NCI-H748 (cell line): Measurements from ENCODE around the gene GTF3A.
"Not testable (repeated sequence)": the region's sequence is repeated elsewhere in the genome, so short reads cannot be mapped to it uniquely, and the experiment has no call there.

Experiments used
- DNase-seq: peaks from one replicate; lab custom pipeline; 2025; ENCODE audit not compliant: unreplicated experiment; lab: John Stamatoyannopoulos, UW

Gene GTF3A

GRCh38 chr13:27424246-27425157, at the start of gene GTF3A:
TSS of gene GTF3A (plus strand) at chr13:27424619.
- peak; percentile 96 for DNase-seq

DNA sequence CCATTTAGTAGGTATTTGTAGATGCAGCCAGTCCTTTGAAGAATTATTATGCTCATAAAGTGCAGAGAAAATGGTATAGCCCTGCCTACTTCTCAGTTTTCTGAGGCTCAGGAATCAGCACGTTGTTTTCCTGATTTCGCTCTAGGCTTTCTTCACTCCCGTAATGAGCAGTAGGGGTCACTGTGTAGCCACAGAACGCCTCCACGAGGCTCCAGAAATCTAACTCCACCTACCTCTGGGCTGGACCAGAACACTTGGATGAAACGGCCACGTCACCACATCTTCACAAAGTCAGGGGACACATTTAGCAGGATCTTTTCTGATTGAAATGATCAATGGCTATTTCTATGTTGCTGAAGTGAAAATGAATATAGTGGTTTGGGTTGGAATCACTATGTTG, 49.8 kb upstream of the GTF3A start:
- peak; percentile 95 for DNase-seq

DNA sequence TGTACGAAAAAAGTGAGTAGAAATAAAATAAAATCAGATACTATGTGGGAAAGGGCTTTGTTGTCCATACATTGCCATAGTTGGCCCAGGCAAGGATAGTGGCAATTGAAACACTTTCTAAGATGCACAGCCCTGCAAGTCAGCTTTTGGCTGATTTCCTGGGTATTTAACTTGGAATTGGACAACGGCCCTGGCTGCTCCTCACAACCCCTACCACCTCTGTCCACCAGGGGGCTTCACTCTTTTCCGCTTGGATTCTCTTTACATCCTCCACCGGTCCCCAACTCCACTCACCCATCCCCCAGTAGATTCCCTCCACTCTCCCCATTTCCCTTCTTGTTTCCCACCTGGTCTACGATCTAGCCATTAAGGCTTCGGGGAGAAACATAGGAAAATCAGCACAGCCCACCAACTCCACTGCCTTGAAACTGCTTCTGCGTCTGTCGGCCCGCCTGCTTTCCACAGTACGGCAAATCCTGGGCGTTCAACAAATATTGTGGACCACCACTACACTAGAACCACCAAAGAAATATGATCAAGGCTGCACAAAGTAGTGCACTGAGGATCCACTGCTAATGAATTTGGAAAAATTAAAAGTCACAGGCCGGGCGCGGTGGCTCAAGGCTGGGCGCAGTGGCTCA, 48.6 kb upstream of the GTF3A start:
- peak; percentile 79 for DNase-seq

- DNase-seq: no peak
These were observed 45.3 kb upstream of the GTF3A start for GRCh38 chr13:27379126-27379525.

- DNase-seq: peak; percentile 91
These were observed 44.5 kb upstream of the GTF3A start for GRCh38 chr13:27379694-27380641.

- DNase-seq: no peak
These were observed 42.8 kb upstream of the GTF3A start for GRCh38 chr13:27381601-27382000.

- DNase-seq: no peak
These were observed 41.1 kb upstream of the GTF3A start for GRCh38 chr13:27383104-27383921.

DNA sequence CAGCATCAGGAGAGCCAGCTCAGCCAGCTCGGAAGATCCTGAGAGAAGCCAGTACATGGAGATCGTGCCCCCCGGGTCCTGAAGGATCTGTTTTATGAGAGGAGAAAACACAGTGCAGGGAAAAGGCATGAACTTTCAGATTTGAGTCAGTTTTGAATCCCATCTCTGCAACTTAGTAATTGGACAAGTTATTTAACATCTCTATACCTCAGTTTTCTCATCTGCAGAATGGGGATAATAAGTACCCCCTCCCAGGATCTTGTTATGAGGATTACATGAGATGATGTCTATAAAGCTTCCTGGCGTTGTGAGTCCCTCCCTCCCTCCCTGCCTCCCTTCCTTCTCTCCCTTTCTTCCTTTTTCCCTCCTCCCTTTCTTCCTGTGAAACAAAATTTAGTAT, 40.1 kb upstream of the GTF3A start:
- no peak for DNase-seq

GRCh38 chr13:27388241-27388640, 36.2 kb upstream of the GTF3A start:
- no peak for DNase-seq

- no peak for DNase-seq
These were observed 34.5 kb upstream of the GTF3A start for GRCh38 chr13:27389891-27390290.

GRCh38 chr13:27391471-27391870, 32.9 kb upstream of the GTF3A start:
- DNase-seq: no peak

DNA sequence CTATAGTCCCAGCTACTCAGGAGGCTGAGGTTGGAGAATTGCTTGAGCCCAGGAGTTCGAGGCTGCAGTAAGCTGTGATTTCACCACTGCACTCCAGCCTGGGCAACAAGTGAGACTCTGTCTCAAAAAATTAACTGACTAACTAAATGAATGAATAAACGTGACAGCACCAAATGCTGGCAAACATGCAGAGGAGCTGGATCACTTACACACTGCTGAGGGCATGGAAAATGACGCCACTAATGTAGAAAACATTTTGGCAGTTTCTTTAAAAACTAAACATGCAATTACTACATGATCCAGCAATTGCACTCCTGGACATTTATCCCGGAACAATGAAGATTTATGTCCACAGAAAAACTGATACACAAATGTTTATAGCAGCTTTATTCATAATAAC, 31.3 kb upstream of the GTF3A start:
- no peak for DNase-seq

DNA sequence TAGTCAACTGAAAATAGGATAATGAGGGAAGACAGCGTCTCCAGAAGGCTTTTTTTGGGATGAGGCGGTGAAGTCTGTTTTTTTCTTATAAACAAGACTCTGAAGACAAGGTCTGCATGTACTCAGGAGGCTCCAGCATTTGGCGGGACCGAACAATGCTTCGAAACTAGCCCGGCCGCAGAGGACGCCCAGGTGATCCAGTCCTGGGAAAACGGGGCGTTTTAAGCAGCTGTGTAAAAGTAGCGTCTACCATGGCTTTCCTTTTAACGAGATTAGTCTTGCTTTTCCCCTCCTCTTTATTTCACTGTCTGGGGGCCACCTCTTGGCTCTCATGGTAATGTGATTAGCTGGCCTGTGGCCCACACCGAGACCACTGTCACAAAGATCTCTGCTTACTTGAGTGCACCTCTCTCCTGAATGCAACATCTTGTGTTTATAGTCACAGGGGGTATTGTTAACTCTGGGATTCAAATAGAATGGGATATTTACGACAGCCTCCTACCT, 29.4 kb upstream of the GTF3A start:
- no peak for DNase-seq

DNA sequence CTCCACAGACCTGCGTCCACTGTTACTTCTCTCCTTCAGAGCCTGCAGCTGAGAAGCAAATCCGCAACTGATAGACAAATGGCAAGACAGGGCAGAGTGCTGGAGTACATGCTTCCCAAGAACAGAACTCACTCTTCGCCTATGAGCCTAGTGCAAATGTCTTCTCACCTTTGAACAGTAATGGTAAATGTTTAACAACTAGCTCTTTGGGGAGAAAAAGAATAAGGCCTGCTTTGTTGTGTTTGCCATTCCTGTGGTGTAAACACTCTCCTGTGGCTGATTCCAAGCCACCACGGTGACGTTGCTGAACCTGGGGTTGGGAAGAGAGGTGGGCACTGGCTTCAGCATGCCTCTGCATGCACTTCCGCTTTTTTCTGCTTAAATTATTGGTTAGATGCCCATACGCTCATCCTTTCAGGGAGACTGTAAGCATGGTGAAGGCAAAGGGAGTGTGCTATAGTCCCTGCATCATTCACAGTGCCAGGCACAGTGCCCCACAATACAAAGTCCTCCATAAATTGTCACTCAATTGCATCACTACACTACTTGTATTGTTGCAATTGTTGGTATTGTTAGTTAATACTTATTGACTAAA, 28.1 kb upstream of the GTF3A start:
- no peak for DNase-seq

DNA sequence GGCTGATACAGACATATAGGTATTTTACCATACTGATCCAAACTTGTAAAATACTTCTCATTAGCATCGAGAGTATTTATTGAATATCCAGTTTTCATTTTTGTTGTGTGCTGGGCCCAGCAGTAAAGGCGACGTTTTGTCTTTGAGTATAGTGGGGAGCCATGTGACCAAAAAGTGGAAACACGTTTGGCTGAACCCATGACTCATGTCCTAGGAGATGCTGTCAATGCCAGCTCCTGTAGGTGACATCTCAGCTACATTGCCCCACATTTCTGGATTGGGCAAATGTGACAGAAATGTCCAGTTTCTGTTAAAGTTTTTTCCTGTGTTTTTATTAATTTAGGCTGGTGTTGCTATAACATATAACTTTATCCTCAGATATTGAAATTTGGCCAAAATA, 26.1 kb upstream of the GTF3A start:
- DNase-seq: no peak

DNA sequence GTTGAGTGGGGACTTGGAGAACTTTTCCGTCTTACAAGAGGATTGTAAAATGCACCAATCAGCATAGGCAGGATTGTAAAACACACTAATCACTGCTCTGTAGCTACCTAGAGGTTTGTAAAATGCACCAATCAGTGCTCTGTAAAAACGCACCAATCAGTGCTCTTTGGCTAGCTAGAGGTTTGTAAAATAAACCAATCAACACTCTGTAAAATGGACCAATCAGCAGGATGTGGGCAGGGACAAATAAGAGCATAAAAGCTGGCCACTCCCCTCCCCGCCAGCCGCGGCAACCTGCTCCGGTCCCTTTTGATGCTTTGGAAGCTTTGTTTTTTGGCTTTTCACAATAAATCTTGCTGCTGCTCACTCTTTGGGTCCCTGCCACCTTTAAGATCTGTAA, 24.0 kb upstream of the GTF3A start:
- DNase-seq: not testable (repeated sequence)

DNA sequence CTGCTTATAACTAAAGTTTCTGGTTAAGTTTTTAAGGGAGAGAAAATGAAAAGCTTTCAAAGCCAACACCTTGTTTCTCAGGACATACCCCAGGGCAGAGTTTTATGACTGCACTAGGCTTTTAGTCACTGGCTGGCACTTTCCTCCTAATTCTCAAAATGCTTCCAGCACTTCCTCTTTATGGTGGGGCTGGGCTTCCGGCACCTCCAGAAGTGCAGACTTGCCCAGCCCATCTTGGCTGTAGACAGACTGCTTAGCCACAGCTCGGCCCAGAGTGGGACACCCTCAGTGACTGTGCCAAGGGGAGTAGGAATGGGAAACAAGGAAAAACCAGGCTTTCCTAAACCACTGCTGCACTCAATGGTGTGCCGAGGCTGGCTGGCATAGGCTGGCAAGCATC, 23.2 kb upstream of the GTF3A start:
- DNase-seq: no peak

DNA sequence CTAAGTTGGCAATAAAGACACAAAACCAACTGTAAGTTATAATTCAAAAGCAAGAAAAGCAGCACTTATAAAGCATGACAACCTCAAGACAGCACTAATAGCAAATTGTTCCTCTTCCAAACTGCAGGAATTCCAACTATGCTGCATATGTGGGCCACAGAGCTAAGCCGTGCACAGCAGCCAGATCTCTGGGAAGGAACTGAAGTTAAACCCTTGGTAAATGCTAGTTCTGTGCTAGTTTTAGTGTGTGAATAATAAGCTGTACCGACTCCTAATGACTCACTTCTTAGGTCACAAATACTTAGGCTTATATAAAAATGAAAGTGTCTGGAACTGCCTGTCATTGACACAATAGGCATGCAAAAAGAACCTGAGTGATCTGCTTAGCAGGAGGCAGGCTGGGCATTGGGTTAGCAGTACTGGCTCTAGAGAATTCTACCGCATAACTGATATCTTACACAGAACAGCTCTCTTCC, 21.2 kb upstream of the GTF3A start:
- no peak for DNase-seq

DNA sequence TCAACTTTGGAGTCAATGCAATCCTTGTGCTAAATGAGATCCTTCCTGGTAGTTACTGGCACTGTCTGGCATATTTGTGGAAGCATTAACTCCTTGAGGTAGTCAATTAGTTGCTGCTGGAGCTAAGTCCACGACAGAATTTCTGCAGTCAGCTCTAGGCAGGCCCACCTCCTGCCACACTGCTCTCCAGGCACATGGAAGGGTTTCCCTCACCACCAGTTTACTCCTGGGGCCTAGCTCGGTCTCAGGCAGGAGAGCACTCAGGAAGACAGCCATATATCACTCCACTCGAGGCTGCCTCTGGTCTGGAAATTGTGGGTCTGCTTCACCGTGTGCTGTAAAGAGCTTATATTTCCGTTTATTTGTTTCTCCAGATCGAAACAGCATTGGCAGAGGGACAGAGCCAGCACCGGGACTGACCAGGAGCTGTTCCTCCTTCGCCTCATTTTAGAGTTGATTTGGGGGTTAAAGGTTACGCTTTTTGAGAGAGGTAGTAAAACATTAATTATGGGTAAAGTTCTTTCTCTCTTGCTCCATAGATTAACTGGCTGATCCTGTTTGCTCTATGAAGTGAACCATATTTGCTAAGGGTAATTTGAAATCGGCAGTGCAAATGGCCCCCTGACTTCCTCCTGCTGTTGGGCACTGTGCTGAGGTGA, 20.6 kb upstream of the GTF3A start:
- DNase-seq: peak; percentile 38
